Gastrocnemius medialis (tissue), 4 donors: Measurements from ENCODE around the gene ABTB2.

Source experiments
- POLR2A ChIP-seq, 2 donors: fragments of 450-650 bp; IDR thresholded peaks; one replicate each; pipeline ENCODE4 v1.6.1; 2017; ENCODE audit warnings: antibody characterized with exemption in 2 of 2, mild to moderate bottlenecking in 2 of 2, moderate library complexity in 2 of 2
- TF ChIP-seq, protein P1 (sequence below), 5 experiments: fragments of 450-650 bp in 3 of 5; fragments of 200-600 bp in 2 of 5; sonication (generic) in 2 of 5; IDR thresholded peaks in 4 of 5; conservative IDR thresholded peaks in 1 of 5; 1 replicate in 4 of 5; 2 replicates in 1 of 5; pipeline ENCODE4 v1.5.1; 2016 to 2019; ENCODE audit warnings: antibody characterized with exemption in 5 of 5, mild to moderate bottlenecking in 3 of 5, moderate library complexity in 3 of 5

DNA sequence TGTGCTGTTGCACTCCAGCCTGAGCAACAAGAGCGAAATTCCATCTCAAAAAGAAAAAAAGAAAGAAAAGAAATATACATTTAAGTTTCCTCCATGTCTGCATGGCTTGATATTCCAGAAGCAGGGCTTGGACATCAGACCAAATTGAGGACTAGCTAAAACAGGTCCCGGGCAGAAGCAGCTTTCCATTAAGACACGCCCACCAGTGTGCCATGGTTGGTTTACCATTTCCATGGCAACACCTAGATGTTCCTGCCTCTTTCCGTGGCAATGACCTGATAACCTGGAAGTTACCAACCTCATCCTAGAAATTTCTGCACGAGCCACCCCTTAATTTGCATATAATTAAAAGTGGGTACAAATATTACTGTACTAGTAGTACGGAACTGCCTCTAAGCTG lies 141.1 kb downstream of the ABTB2 start:
- no peak for TF ChIP-seq POLR2A (IDR thresholded peaks at IDR 0.05)
- TF ChIP-seq, protein P1, sequence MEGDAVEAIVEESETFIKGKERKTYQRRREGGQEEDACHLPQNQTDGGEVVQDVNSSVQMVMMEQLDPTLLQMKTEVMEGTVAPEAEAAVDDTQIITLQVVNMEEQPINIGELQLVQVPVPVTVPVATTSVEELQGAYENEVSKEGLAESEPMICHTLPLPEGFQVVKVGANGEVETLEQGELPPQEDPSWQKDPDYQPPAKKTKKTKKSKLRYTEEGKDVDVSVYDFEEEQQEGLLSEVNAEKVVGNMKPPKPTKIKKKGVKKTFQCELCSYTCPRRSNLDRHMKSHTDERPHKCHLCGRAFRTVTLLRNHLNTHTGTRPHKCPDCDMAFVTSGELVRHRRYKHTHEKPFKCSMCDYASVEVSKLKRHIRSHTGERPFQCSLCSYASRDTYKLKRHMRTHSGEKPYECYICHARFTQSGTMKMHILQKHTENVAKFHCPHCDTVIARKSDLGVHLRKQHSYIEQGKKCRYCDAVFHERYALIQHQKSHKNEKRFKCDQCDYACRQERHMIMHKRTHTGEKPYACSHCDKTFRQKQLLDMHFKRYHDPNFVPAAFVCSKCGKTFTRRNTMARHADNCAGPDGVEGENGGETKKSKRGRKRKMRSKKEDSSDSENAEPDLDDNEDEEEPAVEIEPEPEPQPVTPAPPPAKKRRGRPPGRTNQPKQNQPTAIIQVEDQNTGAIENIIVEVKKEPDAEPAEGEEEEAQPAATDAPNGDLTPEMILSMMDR (IDR thresholded peaks at IDR 0.05 in 4 of 5, conservative IDR thresholded peaks at IDR 0.05 in 1 of 5): no peak
